ENCODE results near the gene ACTR3C. TPM values are rescaled to one million over a fixed set of nuclear protein-coding genes. Genes with fewer than 3 reads are reported as not detected.
"Not testable (repeated sequence)": the region's sequence is repeated elsewhere in the genome, so short reads cannot be mapped to it uniquely, and the experiment has no call there.

Gene ACTR3C
- polyA plus RNA-seq, 1 of the 3 experiments (the other 2 are of a cell fraction), result 0.35 TPM

GRCh38 chr7:150242935-150243334, 80.4 kb downstream of the ACTR3C start:
- H3K4me1 ChIP-seq (ENCODE audit: control insufficient read depth in 1 of 2, insufficient read depth in 2 of 2, low read depth in 1 of 2, low read length in 1 of 2); H2AFZ ChIP-seq (ENCODE audit: low read depth); H3K9me3 ChIP-seq; H3K4me2 ChIP-seq; H3K4me3 ChIP-seq (ENCODE audit: low read depth in 2 of 2, low read length in 1 of 2); CTCF ChIA-PET; DNase-seq; H4K20me1 ChIP-seq (ENCODE audit: insufficient read depth); H3F3A ChIP-seq (replicated peaks; ENCODE audit: insufficient read depth); POLR2A ChIA-PET; H3K9me2 ChIP-seq; H3K27ac ChIP-seq (ENCODE audit: low read depth in 2 of 2, low read length in 1 of 2); H3K27me3 ChIP-seq (ENCODE audit: insufficient read depth); H3K36me3 ChIP-seq (replicated peaks in 1 of 2; ENCODE audit: control insufficient read depth in 1 of 2, insufficient read depth in 2 of 2, low read length in 1 of 2); H3K9ac ChIP-seq; H3K79me2 ChIP-seq (ENCODE audit: insufficient read depth): not testable (repeated sequence)
- whole genome bisulfite sequencing (ENCODE audit: low lambda C conversion rate), result 16% methylated on average over 2 of the region's 2 CpGs

DNA sequence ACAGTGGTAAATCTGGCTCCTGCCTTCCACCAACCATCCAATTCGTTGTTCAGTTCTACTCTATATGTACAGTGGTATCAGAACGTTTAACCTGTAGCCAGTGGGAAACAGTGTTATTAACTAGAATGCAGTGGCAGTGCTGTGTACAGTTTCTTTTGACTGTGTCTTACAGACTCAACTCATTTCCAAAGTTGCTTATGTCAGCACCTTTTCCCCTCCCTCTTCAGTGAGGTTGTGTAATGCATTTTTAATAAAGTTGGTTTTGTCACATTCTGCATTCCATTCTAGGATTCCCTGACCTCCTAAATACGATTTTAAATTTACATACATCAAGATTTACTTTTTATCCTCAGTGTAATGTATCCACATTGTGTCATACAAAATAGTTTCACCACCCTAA, 97.9 kb downstream of the ACTR3C start:
- H4K20me1 ChIP-seq (ENCODE audit: insufficient read depth); POLR2A ChIA-PET; H3K36me3 ChIP-seq (replicated peaks in 1 of 2; ENCODE audit: control insufficient read depth in 1 of 2, insufficient read depth in 2 of 2, low read length in 1 of 2); H3K79me2 ChIP-seq (ENCODE audit: insufficient read depth); H3K9me2 ChIP-seq; DNase-seq; H3K4me1 ChIP-seq (ENCODE audit: control insufficient read depth in 1 of 2, insufficient read depth in 2 of 2, low read depth in 1 of 2, low read length in 1 of 2); H3F3A ChIP-seq (replicated peaks; ENCODE audit: insufficient read depth); H3K9me3 ChIP-seq; H3K4me2 ChIP-seq; CTCF ChIA-PET; H3K4me3 ChIP-seq (ENCODE audit: low read depth in 2 of 2, low read length in 1 of 2); H3K9ac ChIP-seq; H3K27me3 ChIP-seq (ENCODE audit: insufficient read depth); H3K27ac ChIP-seq (ENCODE audit: low read depth in 2 of 2, low read length in 1 of 2); H2AFZ ChIP-seq (ENCODE audit: low read depth): not testable (repeated sequence)
- WGBS (ENCODE audit: low lambda C conversion rate), result under 1% methylated on average over 3 of the region's 3 CpGs

DNA sequence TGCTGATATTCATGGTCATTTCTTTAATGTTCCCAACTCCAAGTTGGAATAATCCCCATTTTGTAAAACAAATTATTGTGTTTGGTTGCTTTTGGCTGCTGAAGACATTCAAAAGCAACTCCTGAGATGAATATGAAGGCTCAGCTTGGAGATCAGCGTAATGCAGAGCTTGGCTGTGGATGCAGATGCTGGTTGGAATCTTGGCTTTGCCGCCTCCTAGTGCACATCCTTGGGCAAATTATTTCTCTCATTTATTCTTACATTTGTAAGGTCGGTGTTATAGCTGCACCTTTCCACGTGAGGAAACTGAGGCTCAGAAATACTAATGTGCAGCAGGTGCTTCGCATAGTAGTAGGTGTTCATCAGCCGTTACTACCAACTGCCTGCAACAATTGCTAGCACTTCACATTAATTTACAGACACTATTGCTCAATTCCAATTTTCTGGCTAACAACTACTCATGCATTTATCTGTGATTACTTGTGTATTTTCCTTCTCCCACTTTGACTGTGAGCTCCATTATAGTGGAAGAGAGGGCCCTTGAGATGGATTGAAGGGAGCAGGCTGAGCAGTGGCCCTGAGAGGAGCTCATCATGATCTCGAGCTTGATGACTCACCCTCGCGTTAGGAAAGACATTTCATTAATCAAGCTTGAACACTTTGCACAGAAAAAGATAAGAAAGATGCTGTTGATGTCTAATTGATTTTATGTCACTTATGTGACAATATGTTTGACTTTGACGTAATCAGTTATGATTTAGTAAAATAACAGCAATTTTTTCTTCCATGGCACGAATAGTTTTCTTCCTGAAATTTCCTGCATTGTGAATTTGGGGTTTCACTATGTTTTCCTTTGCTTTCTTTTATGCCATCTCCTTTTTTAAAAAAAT, 101.0 kb downstream of the ACTR3C start:
- H3F3A ChIP-seq (replicated peaks; ENCODE audit: insufficient read depth); H3K4me2 ChIP-seq; H3K36me3 ChIP-seq (replicated peaks in 1 of 2; ENCODE audit: control insufficient read depth in 1 of 2, insufficient read depth in 2 of 2, low read length in 1 of 2); H3K27ac ChIP-seq (ENCODE audit: low read depth in 2 of 2, low read length in 1 of 2); H3K9me2 ChIP-seq; CTCF ChIA-PET; H3K4me3 ChIP-seq (ENCODE audit: low read depth in 2 of 2, low read length in 1 of 2); H4K20me1 ChIP-seq (ENCODE audit: insufficient read depth); H3K27me3 ChIP-seq (ENCODE audit: insufficient read depth); H2AFZ ChIP-seq (ENCODE audit: low read depth); POLR2A ChIA-PET; DNase-seq; H3K9ac ChIP-seq; H3K79me2 ChIP-seq (ENCODE audit: insufficient read depth); H3K9me3 ChIP-seq; H3K4me1 ChIP-seq (ENCODE audit: control insufficient read depth in 1 of 2, insufficient read depth in 2 of 2, low read depth in 1 of 2, low read length in 1 of 2): not testable (repeated sequence)
- peak; percentile 17 for TF ChIP-seq CTCF (IDR thresholded peaks at IDR 0.05)
- WGBS (ENCODE audit: low lambda C conversion rate), result 2% methylated on average over 11 of the region's 11 CpGs

DNA sequence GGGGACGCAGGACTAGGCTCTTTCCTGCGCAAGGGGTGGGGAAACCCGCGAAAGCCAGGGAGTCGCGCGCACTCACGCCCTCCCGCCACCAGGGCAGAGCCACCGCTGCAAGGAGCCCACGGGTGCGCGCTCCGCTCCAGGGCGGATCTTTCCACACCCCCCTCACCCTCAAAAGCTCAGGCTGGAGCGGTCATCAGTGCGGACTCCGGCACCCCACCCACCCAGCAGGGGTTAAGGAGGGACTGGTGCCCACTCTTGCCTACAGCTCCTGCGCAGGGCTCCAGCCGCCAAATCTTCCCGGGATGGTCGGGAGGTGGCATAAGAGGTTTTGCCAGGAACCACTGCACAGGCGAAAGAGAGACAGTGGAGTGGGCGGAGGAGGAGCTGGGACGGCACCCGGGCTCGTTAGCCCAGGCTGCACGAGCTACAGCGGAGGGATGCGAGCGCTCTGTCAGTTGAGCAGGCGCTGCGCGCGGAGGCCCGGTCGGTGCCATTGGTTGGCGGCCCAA, 102.6 kb downstream of the ACTR3C start:
- H3K27me3 ChIP-seq (ENCODE audit: insufficient read depth); H3K4me2 ChIP-seq; H4K20me1 ChIP-seq (ENCODE audit: insufficient read depth); H3K79me2 ChIP-seq (ENCODE audit: insufficient read depth); H3K9me3 ChIP-seq; CTCF ChIA-PET; H2AFZ ChIP-seq (ENCODE audit: low read depth); H3K27ac ChIP-seq (ENCODE audit: low read depth in 2 of 2, low read length in 1 of 2); H3K4me3 ChIP-seq (ENCODE audit: low read depth in 2 of 2, low read length in 1 of 2); H3K36me3 ChIP-seq (replicated peaks in 1 of 2; ENCODE audit: control insufficient read depth in 1 of 2, insufficient read depth in 2 of 2, low read length in 1 of 2); H3K9ac ChIP-seq; H3F3A ChIP-seq (replicated peaks; ENCODE audit: insufficient read depth); H3K9me2 ChIP-seq; H3K4me1 ChIP-seq (ENCODE audit: control insufficient read depth in 1 of 2, insufficient read depth in 2 of 2, low read depth in 1 of 2, low read length in 1 of 2); POLR2A ChIA-PET: not testable (repeated sequence)
- 19% methylated on average over 35 of the region's 38 CpGs for WGBS (ENCODE audit: low lambda C conversion rate)
- DNase-seq, result peak; percentile 8

- H3K4me3 ChIP-seq (ENCODE audit: low read depth in 2 of 2, low read length in 1 of 2); H3K27me3 ChIP-seq (ENCODE audit: insufficient read depth); H3K79me2 ChIP-seq (ENCODE audit: insufficient read depth); H3K27ac ChIP-seq (ENCODE audit: low read depth in 2 of 2, low read length in 1 of 2); H3K36me3 ChIP-seq (replicated peaks in 1 of 2; ENCODE audit: control insufficient read depth in 1 of 2, insufficient read depth in 2 of 2, low read length in 1 of 2); H3K4me2 ChIP-seq; POLR2A ChIA-PET; H3K4me1 ChIP-seq (ENCODE audit: control insufficient read depth in 1 of 2, insufficient read depth in 2 of 2, low read depth in 1 of 2, low read length in 1 of 2); H4K20me1 ChIP-seq (ENCODE audit: insufficient read depth); H3K9me2 ChIP-seq; H3F3A ChIP-seq (replicated peaks; ENCODE audit: insufficient read depth); H2AFZ ChIP-seq (ENCODE audit: low read depth); H3K9ac ChIP-seq; H3K9me3 ChIP-seq; CTCF ChIA-PET: not testable (repeated sequence)
- peak; percentile 12 for DNase-seq
- 10% methylated on average over 24 of the region's 50 CpGs for WGBS (ENCODE audit: low lambda C conversion rate)
Measured at GRCh38 chr7:150219941-150220658, 103.2 kb downstream of the ACTR3C start.
